NCI-H187 (cell line): Measurements from ENCODE around the gene CCDC167.
"Not testable (repeated sequence)": the region's sequence is repeated elsewhere in the genome, so short reads cannot be mapped to it uniquely, and the experiment has no call there.

ENCODE experiments used
- DNase-seq, 2 experiments: peaks; one replicate each; lab custom pipeline; 2025; lab: John Stamatoyannopoulos, UW

CCDC167 gene

GRCh38 chr6:37473364-37474095 lies 26.2 kb downstream of the CCDC167 start:
- DNase-seq: no peak

- no peak for DNase-seq
Measured at GRCh38 chr6:37467718-37468117, 32.0 kb downstream of the CCDC167 start.

- no peak for DNase-seq
Measured at GRCh38 chr6:37463110-37463509, 36.6 kb downstream of the CCDC167 start.

- no peak for DNase-seq
Measured at GRCh38 chr6:37460805-37461204, 38.9 kb downstream of the CCDC167 start.

GRCh38 chr6:37459981-37460800 lies 39.5 kb downstream of the CCDC167 start:
- DNase-seq: peak; percentile 73 to 88

GRCh38 chr6:37456816-37457560 lies 42.7 kb downstream of the CCDC167 start:
- DNase-seq: no peak

- no peak for DNase-seq
Measured at GRCh38 chr6:37456126-37456525, 43.6 kb downstream of the CCDC167 start.

GRCh38 chr6:37454420-37455140 lies 45.1 kb downstream of the CCDC167 start:
- DNase-seq: peak; percentile 58 to 64

GRCh38 chr6:37452522-37452921 lies 47.2 kb downstream of the CCDC167 start:
- DNase-seq: no peak

GRCh38 chr6:37451441-37452193 lies 48.1 kb downstream of the CCDC167 start:
- no peak for DNase-seq

GRCh38 chr6:37449984-37450383 lies 49.7 kb downstream of the CCDC167 start:
- no peak for DNase-seq

- DNase-seq: not testable (repeated sequence)
Measured at GRCh38 chr6:37443216-37443542, 56.5 kb downstream of the CCDC167 start.

- no peak for DNase-seq
Measured at GRCh38 chr6:37442416-37443215, 57.1 kb downstream of the CCDC167 start.

GRCh38 chr6:37441651-37442050 lies 58.0 kb downstream of the CCDC167 start:
- DNase-seq: no peak

GRCh38 chr6:37438930-37439329 lies 60.8 kb downstream of the CCDC167 start:
- DNase-seq: no peak

GRCh38 chr6:37435816-37436215 lies 63.9 kb downstream of the CCDC167 start:
- no peak for DNase-seq

- DNase-seq: no peak
Measured at GRCh38 chr6:37435373-37435772, 64.3 kb downstream of the CCDC167 start.

- DNase-seq: no peak
Measured at GRCh38 chr6:37433657-37434271, 65.9 kb downstream of the CCDC167 start.
